Activated CD4-positive, alpha-beta T cell treated with anti-CD3 and anti-CD28 coated beads, Interleukin-2, amount 10 ng/mL, durations not matched to agents 24 days and 14 days (primary cell): ENCODE measurements around the gene ZNF814. TPM values are rescaled to one million over a fixed set of nuclear protein-coding genes. Genes with fewer than 3 reads are reported as not detected.
A peak's percentile ranks its signal among the peaks of the same experiment; 100 is the strongest.
"Not testable (repeated sequence)": the region's sequence is repeated elsewhere in the genome, so short reads cannot be mapped to it uniquely, and the experiment has no call there.

Experiments
- DNase-seq: peaks from one replicate; pipeline ENCODE4 v3.0.0; 2022
- H3K27ac Mint-ChIP-seq: one replicate; pipeline ENCODE4 v1.8.0; 2022; ENCODE audit warnings: mild to moderate bottlenecking, mixed read lengths
- H3K27me3 Mint-ChIP-seq: one replicate; pipeline ENCODE4 v1.8.0; 2022; ENCODE audit warnings: mixed read lengths
- H3K36me3 Mint-ChIP-seq: one replicate; pipeline ENCODE4 v1.8.0; 2022; ENCODE audit warnings: low read depth, mild to moderate bottlenecking, mixed read lengths
- H3K4me1 Mint-ChIP-seq: one replicate; pipeline ENCODE4 v1.8.0; 2021; ENCODE audit warnings: mixed read lengths
- H3K4me3 Mint-ChIP-seq: one replicate; pipeline ENCODE4 v1.8.0; 2022; ENCODE audit warnings: mild to moderate bottlenecking, moderate library complexity, mixed read lengths
- H3K9me3 Mint-ChIP-seq: one replicate; pipeline ENCODE4 v1.8.0; 2021; ENCODE audit warnings: mixed read lengths
- intact Hi-C: fragments of 100-400 bp; cut with micrococcal nuclease; formaldehyde crosslinking; loops from one replicate; pipeline ENCODE4 v1.15.1; 2023
- total RNA-seq: library from RNA; stranded (reverse); gene quantifications from 2 replicates; pipeline ENCODE4 v1.2.3, GENCODE V29; 2022

Gene ZNF814
- total RNA-seq, 1 donor from 2014 or later = 17.5 TPM

DNA sequence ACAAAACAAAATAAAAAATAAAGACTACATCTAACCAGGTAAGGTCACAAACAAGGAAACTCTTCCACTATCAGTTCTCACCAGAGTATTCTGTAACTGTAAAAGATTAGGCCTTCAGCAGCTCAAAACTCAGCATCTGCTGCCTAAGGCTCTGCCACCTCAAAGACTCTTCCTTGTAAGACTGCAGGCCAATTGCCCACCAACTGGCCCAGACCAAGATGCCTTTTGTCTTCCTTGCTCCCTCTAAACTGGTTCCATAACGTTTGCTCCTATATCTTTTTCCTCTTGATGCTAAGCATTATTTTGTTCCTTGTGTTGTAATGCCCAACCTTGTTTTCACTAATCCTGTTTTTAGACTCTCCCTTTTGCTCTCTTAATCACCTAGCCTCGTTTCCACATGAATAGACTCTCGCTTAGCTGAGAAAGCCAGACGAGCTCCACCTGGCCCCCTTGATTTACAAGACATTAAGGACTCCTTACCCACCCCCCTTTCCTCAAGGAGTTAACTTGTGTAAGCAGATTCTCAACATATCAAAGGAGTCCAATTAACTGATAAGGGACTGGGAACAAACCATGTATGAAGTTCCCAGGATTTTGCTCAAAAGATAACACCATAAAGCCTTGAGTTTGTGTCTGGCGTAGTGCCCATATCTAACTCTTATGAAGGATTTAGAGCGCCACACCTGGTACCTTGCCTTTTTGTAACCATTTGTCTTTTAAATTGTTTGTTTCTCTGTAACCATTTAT, 1.5 kb downstream of the ZNF814 start:
- no peak overlapping the region for H3K27ac Mint-ChIP-seq
- no peak for DNase-seq
- peak overlapping the region; percentile 89 for H3K4me3 Mint-ChIP-seq
- peaks cover 58% of the 10 kb centered on the region for H3K36me3 Mint-ChIP-seq
- peaks cover 11% of the 10 kb centered on the region for H3K4me1 Mint-ChIP-seq
- intact Hi-C loops = no loop called here
- peaks cover 35% of the 10 kb centered on the region for H3K9me3 Mint-ChIP-seq
- no peaks in the 10 kb centered on the region for H3K27me3 Mint-ChIP-seq

- Mint-ChIP-seq H3K4me1 (peaks cover 11% of the 10 kb centered on the region), H3K4me3 (no peak overlapping the region), H3K9me3 (peaks cover 30% of the 10 kb centered on the region), H3K27ac (no peak overlapping the region), H3K36me3 (peaks cover 58% of the 10 kb centered on the region), H3K27me3 (no peaks in the 10 kb centered on the region)
- no peak for DNase-seq
- intact Hi-C loops = no loop called here
These were observed 2.8 kb downstream of the ZNF814 start for GRCh38 chr19:57886046-57886445.

DNA sequence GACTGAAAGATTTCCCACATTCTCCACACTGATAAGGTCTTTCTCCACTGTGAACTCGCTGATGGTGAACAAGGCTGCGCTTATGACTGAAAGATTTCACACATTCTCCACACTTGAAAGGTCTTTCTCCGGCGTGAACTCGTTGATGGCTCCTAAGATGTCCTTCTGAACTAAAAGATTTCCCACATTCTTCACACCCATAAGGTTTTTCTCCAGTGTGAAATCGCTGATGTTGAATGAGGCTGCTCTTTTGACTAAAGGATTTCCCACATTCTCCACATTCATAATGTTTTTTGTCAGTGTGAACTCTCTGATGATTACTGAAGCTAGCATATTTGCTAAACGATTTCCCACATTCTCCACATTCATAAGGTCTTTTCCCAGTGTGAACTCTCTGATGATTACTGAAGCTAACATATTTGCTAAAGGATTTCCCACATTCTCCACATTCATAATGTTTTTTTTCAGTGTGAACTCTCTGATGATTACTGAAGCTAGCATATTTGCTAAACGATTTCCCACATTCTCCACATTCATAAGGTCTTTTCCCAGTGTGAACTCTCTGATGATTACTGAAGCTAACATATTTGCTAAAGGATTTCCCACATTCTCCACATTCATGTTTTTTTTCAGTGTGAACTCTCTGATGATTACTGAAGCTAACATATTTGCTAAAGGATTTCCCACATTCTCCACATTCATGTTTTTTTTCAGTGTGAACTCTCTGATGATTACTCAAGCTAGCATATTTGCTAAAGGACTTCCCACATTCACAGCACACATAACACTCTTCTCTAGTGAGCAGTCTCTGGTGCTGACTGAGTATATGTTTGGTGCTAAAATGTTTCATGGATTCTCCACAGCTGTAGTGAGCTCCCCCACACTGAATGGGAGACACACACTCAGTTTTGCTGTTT, 14.7 kb downstream of the ZNF814 start:
- peaks cover 72% of the 10 kb centered on the region for H3K36me3 Mint-ChIP-seq
- H3K9me3 Mint-ChIP-seq = peaks cover 23% of the 10 kb centered on the region
- H3K27me3 Mint-ChIP-seq, intact Hi-C loops, DNase-seq, H3K27ac Mint-ChIP-seq, H3K4me1 Mint-ChIP-seq, H3K4me3 Mint-ChIP-seq: not testable (repeated sequence)

- Mint-ChIP-seq H3K27ac (no peak overlapping the region), H3K4me3 (no peak overlapping the region), H3K9me3 (peaks cover 23% of the 10 kb centered on the region), H3K36me3 (peaks cover 75% of the 10 kb centered on the region), H3K27me3 (no peaks in the 10 kb centered on the region), H3K4me1 (no peaks in the 10 kb centered on the region)
- intact Hi-C loops = no loop called here
- DNase-seq = no peak
These were observed 16.4 kb downstream of the ZNF814 start for GRCh38 chr19:57872450-57872849.

DNA sequence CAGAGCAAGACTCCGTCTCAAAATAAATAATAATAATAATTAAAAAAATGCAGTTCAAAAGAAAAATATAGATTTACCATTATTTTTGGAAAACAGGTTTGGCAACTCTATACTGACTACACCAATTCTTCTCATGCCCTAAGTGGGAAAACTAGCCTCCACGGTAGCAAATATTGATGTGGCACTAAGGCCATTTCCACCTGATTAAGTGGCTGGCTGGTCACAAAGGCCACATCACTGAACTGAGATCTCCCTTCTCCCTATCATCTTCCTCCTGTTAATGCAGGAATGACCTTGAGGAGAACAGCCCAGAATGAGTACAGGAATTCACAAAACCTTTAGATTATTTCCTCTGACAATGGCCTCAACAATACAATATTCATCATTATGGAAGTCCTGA, 18.6 kb downstream of the ZNF814 start:
- Mint-ChIP-seq H3K9me3 (peaks cover 14% of the 10 kb centered on the region), H3K4me1 (no peaks in the 10 kb centered on the region), H3K4me3 (no peak overlapping the region), H3K36me3 (peaks cover 77% of the 10 kb centered on the region), H3K27ac (no peak overlapping the region), H3K27me3 (no peaks in the 10 kb centered on the region)
- intact Hi-C loops = no loop called here
- DNase-seq = no peak

DNA sequence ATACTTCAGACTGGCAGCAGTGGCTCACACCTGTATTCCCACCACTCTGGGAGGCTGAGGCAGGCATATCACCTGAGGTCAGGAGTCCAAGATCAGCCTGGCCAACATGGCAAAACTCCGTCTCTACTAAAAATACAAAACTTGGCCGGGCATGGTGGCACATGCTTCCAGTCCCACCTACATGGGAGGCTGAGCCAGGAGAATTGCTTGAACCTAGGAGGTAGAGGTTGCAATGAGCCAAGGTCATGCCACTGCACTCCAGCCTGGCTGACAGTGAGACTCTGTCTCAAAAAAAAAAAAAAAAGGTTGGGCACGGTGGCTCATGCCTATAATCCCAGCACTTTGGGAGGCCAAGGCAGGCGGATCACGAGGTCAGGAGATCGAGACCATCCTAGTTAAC, 19.2 kb downstream of the ZNF814 start:
- H3K4me3 Mint-ChIP-seq, DNase-seq, H3K27ac Mint-ChIP-seq, intact Hi-C loops, H3K4me1 Mint-ChIP-seq, H3K27me3 Mint-ChIP-seq: not testable (repeated sequence)
- peaks cover 79% of the 10 kb centered on the region for H3K36me3 Mint-ChIP-seq
- H3K9me3 Mint-ChIP-seq = peaks cover 15% of the 10 kb centered on the region

- Mint-ChIP-seq H3K27ac (no peak overlapping the region), H3K36me3 (peaks cover 78% of the 10 kb centered on the region), H3K4me1 (no peaks in the 10 kb centered on the region), H3K27me3 (no peaks in the 10 kb centered on the region), H3K4me3 (no peak overlapping the region), H3K9me3 (peaks cover 13% of the 10 kb centered on the region)
- intact Hi-C loops = no loop called here
- DNase-seq = no peak
These were observed 20.9 kb downstream of the ZNF814 start for GRCh38 chr19:57867868-57868492.

DNA sequence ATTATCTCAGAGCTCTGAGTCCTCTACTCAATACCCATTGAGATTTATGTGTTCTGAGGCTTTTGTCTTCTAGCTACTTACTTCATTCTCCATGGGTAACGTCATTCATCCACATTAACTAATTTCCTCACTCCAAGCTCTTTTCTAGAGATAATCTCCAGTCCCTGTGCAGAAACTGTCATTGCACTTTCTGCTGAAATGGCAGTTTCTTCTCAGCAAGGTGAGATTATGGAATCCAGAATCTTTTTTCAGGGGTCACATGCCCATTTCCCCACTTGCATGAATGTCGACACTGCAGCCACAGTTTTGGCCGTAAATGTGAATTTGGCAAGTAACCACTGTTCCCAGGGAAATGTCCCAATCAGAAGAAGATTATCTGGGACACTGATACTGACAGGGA, 26.5 kb downstream of the ZNF814 start:
- DNase-seq, H3K4me1 Mint-ChIP-seq, H3K4me3 Mint-ChIP-seq, H3K27me3 Mint-ChIP-seq, intact Hi-C loops, H3K27ac Mint-ChIP-seq: not testable (repeated sequence)
- H3K9me3 Mint-ChIP-seq = peaks cover 20% of the 10 kb centered on the region
- peaks cover 88% of the 10 kb centered on the region for H3K36me3 Mint-ChIP-seq

GRCh38 chr19:57854117-57854516, 34.7 kb downstream of the ZNF814 start:
- DNase-seq, intact Hi-C loops, H3K27ac Mint-ChIP-seq, H3K27me3 Mint-ChIP-seq, H3K4me3 Mint-ChIP-seq: not testable (repeated sequence)
- Mint-ChIP-seq H3K4me1 (peaks cover 20% of the 10 kb centered on the region), H3K36me3 (peaks cover 78% of the 10 kb centered on the region), H3K9me3 (peaks cover 22% of the 10 kb centered on the region)

DNA sequence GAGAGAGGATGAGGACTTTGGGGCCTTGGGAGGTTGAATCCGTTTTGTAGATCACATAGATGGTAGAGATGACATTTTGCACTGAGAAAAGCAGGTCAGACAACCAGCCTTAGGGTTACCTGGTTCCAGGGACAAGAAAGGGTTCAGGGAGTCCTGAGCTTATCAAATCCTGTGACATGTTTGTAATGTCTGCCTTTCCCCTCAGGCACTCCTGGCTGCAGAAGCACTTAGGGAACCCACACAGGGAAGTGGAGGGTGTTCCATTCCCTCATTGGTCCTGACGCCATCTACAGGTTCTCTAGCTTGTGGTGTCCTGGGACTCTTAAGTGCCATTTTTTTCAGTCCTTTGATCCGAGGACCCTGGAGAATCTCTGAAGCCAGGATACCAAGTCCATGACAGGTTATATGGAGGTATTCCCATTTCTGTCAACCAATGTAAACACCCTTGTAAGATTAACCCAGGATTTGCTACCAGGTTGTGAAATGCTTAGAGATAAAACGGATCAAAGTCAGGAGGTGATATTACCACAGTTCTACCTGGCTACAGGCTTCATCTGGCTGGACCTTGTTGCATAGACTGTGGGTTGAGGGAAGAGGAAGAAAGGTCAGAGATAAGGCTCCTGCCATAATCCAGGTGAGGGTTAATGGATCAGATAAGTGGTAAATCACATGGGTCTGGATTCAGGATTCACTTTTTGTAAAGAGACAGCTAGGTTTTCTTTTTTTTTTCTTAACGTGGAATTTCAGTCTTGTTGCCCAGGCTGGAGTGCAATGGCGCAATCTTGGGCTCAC, 36.8 kb downstream of the ZNF814 start:
- intact Hi-C loops, DNase-seq, H3K27ac Mint-ChIP-seq, H3K27me3 Mint-ChIP-seq, H3K4me3 Mint-ChIP-seq: not testable (repeated sequence)
- Mint-ChIP-seq H3K36me3 (peaks cover 71% of the 10 kb centered on the region), H3K9me3 (peaks cover 17% of the 10 kb centered on the region), H3K4me1 (peaks cover 20% of the 10 kb centered on the region)

- Mint-ChIP-seq H3K27ac (peak overlapping the region; percentile 93), H3K9me3 (peaks cover 12% of the 10 kb centered on the region), H3K4me3 (peak overlapping the region; percentile 93), H3K27me3 (no peaks in the 10 kb centered on the region), H3K36me3 (peaks cover 65% of the 10 kb centered on the region), H3K4me1 (peaks cover 23% of the 10 kb centered on the region)
- intact Hi-C loops = no loop called here
- peak; percentile 58 for DNase-seq
These were observed 38.3 kb downstream of the ZNF814 start for GRCh38 chr19:57850553-57851017.

DNA sequence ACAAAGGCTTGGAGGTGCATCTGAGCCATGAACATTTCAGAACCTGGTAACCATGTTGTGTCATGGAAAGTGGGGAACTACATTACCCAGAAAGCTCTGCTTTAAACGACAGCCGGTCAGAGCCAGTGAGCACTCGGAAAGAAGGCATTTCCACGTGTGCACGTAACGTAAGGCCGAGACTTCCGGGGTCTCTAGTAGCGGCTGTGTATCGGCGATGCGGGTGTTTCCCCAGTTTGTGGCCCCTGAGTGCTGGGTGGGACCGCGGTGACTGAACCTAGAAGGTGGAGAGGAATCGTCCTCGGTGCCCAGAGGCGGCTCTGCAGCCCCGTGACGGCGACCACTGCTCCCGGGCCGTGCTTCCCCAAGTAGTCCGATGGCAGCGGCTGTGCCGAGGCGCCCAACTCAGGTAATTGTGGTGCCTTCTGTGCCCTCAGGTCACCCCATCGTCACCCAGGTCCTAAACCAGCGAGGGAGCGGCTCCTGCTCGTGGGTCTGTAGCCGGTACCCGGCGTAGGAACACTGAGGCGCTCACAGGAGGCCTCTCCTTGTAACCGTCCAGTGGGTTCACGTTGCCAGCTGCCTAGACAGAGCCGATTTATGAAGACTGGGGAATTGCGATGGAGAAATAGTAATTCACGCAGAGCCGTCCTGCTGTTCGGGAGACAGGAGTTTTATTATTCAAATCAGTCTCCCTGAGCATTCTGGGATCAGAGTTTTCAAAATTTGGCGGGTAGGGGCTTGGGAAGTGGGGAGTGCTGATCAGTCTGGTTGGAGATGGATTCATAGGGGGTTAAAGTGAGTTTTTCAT, 39.0 kb downstream of the ZNF814 start, which contains the start of gene ZNF587:
ZNF587 (plus strand) TSS at position 194 of the 808 bp plus-strand sequence; CDS start at position 374, 180 bp downstream.
- peaks cover 23% of the 10 kb centered on the region for H3K4me1 Mint-ChIP-seq
- H3K27ac Mint-ChIP-seq = peak within 1 kb of the TSS; percentile 93
- peaks cover 12% of the 10 kb centered on the region for H3K9me3 Mint-ChIP-seq
- peak; percentile 93 for DNase-seq
- peaks cover 65% of the 10 kb centered on the region for H3K36me3 Mint-ChIP-seq
- intact Hi-C loops = loop anchor here (2.0 kb wide), 1 partner anchor 35 kb away; the partner anchor contains the start of gene ZNF552
- H3K27me3 Mint-ChIP-seq = not testable (repeated sequence)
- peak within 1 kb of the TSS; percentile 93 for H3K4me3 Mint-ChIP-seq
